ENCODE data around the gene AMN.

The AMN gene

GRCh38 chr14:102970496-102970895 lies 48.0 kb downstream of the AMN start:
- Histone ChIP-seq H3K36me3 (no peaks in the 10 kb centered on the region), H3K4me1 (ENCODE audit: control insufficient read depth in 1 of 2, insufficient read depth in 1 of 2, low read depth in 1 of 2, low read length in 1 of 2) (no peaks in the 10 kb centered on the region), H3K4me3 (ENCODE audit: low read depth in 1 of 2, low read length in 1 of 2) (no peak overlapping the region), H3K9me3 (no peaks in the 10 kb centered on the region), H3K27me3 (peaks cover 5% of the 10 kb centered on the region), H3K27ac (no peak overlapping the region)
- TF ChIP-seq CTCF (IDR thresholded peaks at IDR 0.05), result no peak

- Histone ChIP-seq H3K27ac (no peak overlapping the region), H3K4me3 (ENCODE audit: low read depth in 1 of 2, low read length in 1 of 2) (no peak overlapping the region), H3K9me3 (no peaks in the 10 kb centered on the region), H3K36me3 (no peaks in the 10 kb centered on the region), H3K4me1 (ENCODE audit: control insufficient read depth in 1 of 2, insufficient read depth in 1 of 2, low read depth in 1 of 2, low read length in 1 of 2) (no peaks in the 10 kb centered on the region), H3K27me3 (peaks cover 5% of the 10 kb centered on the region)
- no peak for TF ChIP-seq CTCF (IDR thresholded peaks at IDR 0.05)
Observed at GRCh38 chr14:102971314-102971713, 48.9 kb downstream of the AMN start.

GRCh38 chr14:102971836-102972606 lies 49.6 kb downstream of the AMN start:
- Histone ChIP-seq H3K36me3 (no peaks in the 10 kb centered on the region), H3K9me3 (no peaks in the 10 kb centered on the region), H3K4me1 (ENCODE audit: control insufficient read depth in 1 of 2, insufficient read depth in 1 of 2, low read depth in 1 of 2, low read length in 1 of 2) (no peaks in the 10 kb centered on the region), H3K27ac (no peak overlapping the region), H3K4me3 (ENCODE audit: low read depth in 1 of 2, low read length in 1 of 2) (no peak overlapping the region), H3K27me3 (peaks cover 5% of the 10 kb centered on the region)
- TF ChIP-seq CTCF (IDR thresholded peaks at IDR 0.05), result no peak

GRCh38 chr14:102973706-102974285 lies 51.3 kb downstream of the AMN start:
- no peak for TF ChIP-seq CTCF (IDR thresholded peaks at IDR 0.05)
- Histone ChIP-seq H3K36me3 (no peaks in the 10 kb centered on the region), H3K27me3 (peaks cover 5% of the 10 kb centered on the region), H3K9me3 (no peaks in the 10 kb centered on the region), H3K4me3 (ENCODE audit: low read depth in 1 of 2, low read length in 1 of 2) (no peak overlapping the region), H3K4me1 (ENCODE audit: control insufficient read depth in 1 of 2, insufficient read depth in 1 of 2, low read depth in 1 of 2, low read length in 1 of 2) (no peaks in the 10 kb centered on the region), H3K27ac (no peak overlapping the region)

- H3K36me3 ChIP-seq, result no peaks in the 10 kb centered on the region
Observed at GRCh38 chr14:102975662-102976061, 53.2 kb downstream of the AMN start.

More at GRCh38 chr14:102975662-102976061, 53.2 kb downstream of the AMN start:
- peaks cover 5% of the 10 kb centered on the region for H3K27me3 ChIP-seq
- TF ChIP-seq CTCF (IDR thresholded peaks at IDR 0.05), result no peak
- no peak overlapping the region for H3K4me3 ChIP-seq (ENCODE audit: low read depth in 1 of 2, low read length in 1 of 2)
- no peaks in the 10 kb centered on the region for H3K4me1 ChIP-seq (ENCODE audit: control insufficient read depth in 1 of 2, insufficient read depth in 1 of 2, low read depth in 1 of 2, low read length in 1 of 2)
- H3K27ac ChIP-seq, result no peak overlapping the region
- no peaks in the 10 kb centered on the region for H3K9me3 ChIP-seq
